Choroid plexus epithelial cell (primary cell): ENCODE measurements around the gene LRRC46.

Experiments used
- DNase-seq: peaks from one replicate; pipeline ENCODE4 v3.0.0-alpha.2; 2010; ENCODE audit warnings: low read depth
- H3K4me3 ChIP-seq: 2 replicates; pipeline ENCODE4 v1.5.1; 2011; ENCODE audit warnings: low read depth, mild to moderate bottlenecking, control low read depth, low read length, moderate library complexity
- CTCF ChIP-seq: conservative IDR thresholded peaks from 2 replicates; pipeline ENCODE4 v1.5.1; 2011; ENCODE audit warnings: low read depth, mild to moderate bottlenecking, control low read depth, inconsistent platforms, low read length, moderate library complexity

LRRC46 gene

DNA sequence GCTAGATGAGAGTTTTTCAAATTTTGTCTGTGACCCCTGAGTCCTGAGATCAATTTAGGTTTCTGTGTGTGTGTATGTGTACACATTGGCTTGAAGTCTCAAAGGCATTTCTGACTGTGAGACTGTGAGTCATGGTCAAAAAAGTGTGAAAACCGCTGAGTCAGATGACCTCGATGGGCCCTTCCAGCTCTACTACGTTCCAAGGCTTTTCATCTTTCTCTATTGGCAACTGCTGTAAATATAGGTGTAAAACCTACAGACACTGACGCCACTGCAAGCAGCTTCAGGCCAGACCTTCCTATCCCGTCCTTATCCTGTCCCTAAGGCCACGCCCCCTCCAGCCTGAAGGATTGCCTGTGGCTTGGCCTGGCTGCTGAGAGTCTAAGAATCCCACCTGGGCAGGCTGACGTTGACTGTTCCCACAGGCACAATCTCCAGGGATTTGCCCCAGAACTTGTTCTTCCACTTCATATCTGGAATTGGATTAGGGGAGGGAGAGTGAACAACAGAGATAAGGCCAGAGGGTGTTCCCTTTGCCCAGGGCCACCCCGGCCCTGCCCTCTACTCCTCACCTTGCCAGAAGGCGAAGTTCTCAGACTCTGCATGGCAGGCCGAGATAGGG, 21.2 kb upstream of the LRRC46 start:
- TF ChIP-seq CTCF = no peak
- peak; percentile 96 for DNase-seq
- no peak overlapping the region for H3K4me3 ChIP-seq

DNA sequence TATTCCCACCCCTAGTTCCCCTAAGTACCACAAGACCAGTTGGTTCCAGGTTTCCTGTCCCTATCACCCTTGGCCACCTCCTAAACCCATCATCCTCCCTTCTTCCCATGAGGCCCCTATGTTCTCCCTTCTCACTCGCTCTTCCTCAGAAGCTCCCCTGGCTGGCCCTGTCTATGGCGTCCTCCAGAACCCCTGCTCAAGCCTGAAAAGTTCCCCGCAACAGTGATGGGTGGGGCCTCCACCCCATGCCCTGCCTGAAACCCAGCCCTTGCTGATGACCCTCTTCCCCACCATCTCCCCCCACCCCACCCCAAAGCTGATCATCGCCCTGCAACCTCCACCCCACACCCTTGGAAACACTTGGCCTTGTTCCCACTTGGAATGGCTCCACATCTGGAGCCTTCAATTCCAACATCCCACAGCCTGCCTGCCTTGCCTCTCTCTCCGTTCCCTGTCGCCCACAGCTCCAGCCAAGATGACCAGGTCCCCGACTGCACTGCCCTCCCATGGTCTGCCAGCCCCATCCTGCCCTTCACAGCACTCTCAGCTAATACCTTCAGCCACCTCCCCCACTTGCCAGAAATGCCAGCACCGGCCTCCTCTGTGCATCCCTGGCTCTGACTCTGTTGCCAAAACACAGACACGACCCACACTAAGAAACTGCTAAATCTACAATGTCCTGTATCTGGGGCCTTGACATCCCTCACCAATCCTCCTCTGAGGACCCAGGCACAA, 20.4 kb upstream of the LRRC46 start:
- H3K4me3 ChIP-seq = no peak overlapping the region
- no peak for DNase-seq
- TF ChIP-seq CTCF = no peak

- no peak for TF ChIP-seq CTCF
- no peak overlapping the region for H3K4me3 ChIP-seq
- DNase-seq = no peak
Measured at GRCh38 chr17:47811709-47812108, 19.8 kb upstream of the LRRC46 start.

DNA sequence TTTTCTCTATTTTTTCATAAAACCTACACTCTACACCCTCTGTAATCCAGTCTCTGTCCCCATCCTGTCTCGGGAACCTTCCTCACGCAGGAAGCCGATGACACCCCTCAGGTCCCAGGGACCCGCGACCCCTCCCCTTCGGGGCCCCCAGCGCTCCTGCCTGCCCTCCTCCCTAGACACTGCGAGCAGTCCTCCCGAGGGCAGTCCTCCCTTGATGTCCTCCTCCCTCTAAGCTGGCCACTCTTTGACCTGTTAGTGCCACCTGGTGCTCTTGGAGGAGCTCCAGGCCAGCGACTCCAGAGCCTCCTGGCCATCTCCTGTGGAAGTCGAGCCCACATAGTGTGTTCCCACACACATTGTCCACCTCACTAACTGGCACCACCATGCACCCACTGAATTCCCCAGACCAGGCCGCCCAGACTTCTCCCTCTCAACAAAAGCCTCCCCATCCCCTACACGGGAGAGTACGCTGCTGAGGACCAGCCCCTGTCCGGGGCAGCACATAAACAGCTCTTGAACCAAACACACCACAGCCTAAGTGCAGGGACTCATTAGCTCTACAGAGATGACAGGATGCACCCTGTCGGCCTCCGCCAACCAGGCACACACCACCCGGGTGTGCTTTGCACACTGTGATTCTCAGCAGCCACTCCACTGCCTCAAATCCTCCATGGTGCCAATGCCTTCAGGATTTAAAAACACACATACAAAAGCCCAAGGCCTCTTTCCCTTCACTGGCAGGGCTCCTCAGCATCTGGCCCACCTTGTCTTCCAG, 19.1 kb upstream of the LRRC46 start:
- H3K4me3 ChIP-seq = no peak overlapping the region
- DNase-seq = no peak
- TF ChIP-seq CTCF = no peak

GRCh38 chr17:47813077-47813476, 18.4 kb upstream of the LRRC46 start:
- no peak for TF ChIP-seq CTCF
- no peak for DNase-seq

GRCh38 chr17:47813512-47814031, 17.9 kb upstream of the LRRC46 start:
- TF ChIP-seq CTCF = no peak
- H3K4me3 ChIP-seq = no peak overlapping the region
- no peak for DNase-seq

More at GRCh38 chr17:47813077-47813476, 18.4 kb upstream of the LRRC46 start:
- no peak overlapping the region for H3K4me3 ChIP-seq
